Mesendoderm (in vitro differentiated cells): ENCODE measurements around the gene USP37.

Experiments
- DNase-seq: peaks from one replicate; pipeline ENCODE4 v3.0.0; 2013
- H2AK5ac ChIP-seq: 2 replicates; pipeline ENCODE4 v1.6.1; 2013; ENCODE audit warnings: low read length, inconsistent platforms
- H2BK120ac ChIP-seq: 2 replicates; pipeline ENCODE4 v1.6.1; 2013; ENCODE audit warnings: low read depth, mild to moderate bottlenecking, low read length, moderate library complexity, mixed read lengths
- H2BK15ac ChIP-seq: replicated peaks from 2 replicates; pipeline ENCODE4 v1.6.1; 2013; ENCODE audit warnings: low read depth, mild to moderate bottlenecking, moderate library complexity
- H2BK5ac ChIP-seq: 2 replicates; pipeline ENCODE4 v1.6.1; 2013; ENCODE audit warnings: low read length, inconsistent platforms
- H3K18ac ChIP-seq: 2 replicates; pipeline ENCODE4 v1.6.1; 2013; ENCODE audit warnings: mild to moderate bottlenecking, low read length, mixed read lengths
- H3K23ac ChIP-seq: one replicate; pipeline ENCODE4 v1.6.1; 2013; ENCODE audit warnings: low read length
- H3K27ac ChIP-seq: 2 replicates; pipeline ENCODE4 v1.5.1; 2013; ENCODE audit warnings: low read depth, mild to moderate bottlenecking, inconsistent platforms, low read length, moderate library complexity
- H3K27me3 ChIP-seq: 2 replicates; pipeline ENCODE4 v1.6.1; 2013; ENCODE audit warnings: low read length, control low read depth, mild to moderate bottlenecking, inconsistent platforms; ENCODE audit not compliant: insufficient read depth, poor library complexity
- H3K36me3 ChIP-seq: 2 replicates; pipeline ENCODE4 v1.6.1; 2013; ENCODE audit warnings: low read length, inconsistent platforms; ENCODE audit not compliant: control insufficient read depth, insufficient read depth
- H3K4ac ChIP-seq: one replicate; pipeline ENCODE4 v1.6.1; 2013; ENCODE audit warnings: low read depth, mild to moderate bottlenecking, low read length, moderate library complexity
- H3K4me1 ChIP-seq: 2 replicates; pipeline ENCODE4 v1.6.1; 2013; ENCODE audit warnings: low read depth, low read length, inconsistent platforms; ENCODE audit not compliant: control insufficient read depth
- H3K4me2 ChIP-seq: 2 replicates; pipeline ENCODE4 v1.6.1; 2013; ENCODE audit warnings: low read length
- H3K4me3 ChIP-seq: 2 replicates; pipeline ENCODE4 v1.5.1; 2013; ENCODE audit warnings: mild to moderate bottlenecking, low read length
- H3K56ac ChIP-seq: one replicate; pipeline ENCODE4 v1.6.1; 2013; ENCODE audit warnings: low read length
- H3K79me1 ChIP-seq: 2 replicates; pipeline ENCODE4 v1.6.1; 2013; ENCODE audit warnings: low read length, inconsistent platforms
- H3K79me2 ChIP-seq: 2 replicates; pipeline ENCODE4 v1.6.1; 2013; ENCODE audit warnings: mild to moderate bottlenecking, low read length; ENCODE audit not compliant: control insufficient read depth, insufficient read depth
- H3K9ac ChIP-seq: 2 replicates; pipeline ENCODE4 v1.6.1; 2013; ENCODE audit warnings: low read length, inconsistent platforms
- H4K5ac ChIP-seq: one replicate; pipeline ENCODE4 v1.6.1; 2013; ENCODE audit warnings: low read length
- H4K8ac ChIP-seq: one replicate; pipeline ENCODE4 v1.6.1; 2013; ENCODE audit warnings: low read depth, mild to moderate bottlenecking, control low read depth, low read length, moderate library complexity
- WGBS: extraction: QIAGEN DNeasy Blood & Tissue Kit; methylation state at CpG from one replicate; pipeline ENCODE4 v1.1.7; 2013; ENCODE audit warnings: low lambda C conversion rate, missing lambda C conversion rate; ENCODE audit not compliant: insufficient coverage; ENCODE audit errors: extremely low coverage; 5-methylcytosine and 5-hydroxymethylcytosine counted together

The USP37 gene

GRCh38 chr2:218406949-218407618, 161.1 kb downstream of the USP37 start:
- Histone ChIP-seq H3K4me1 (peaks cover 11% of the 10 kb centered on the region), H3K27me3 (no peaks in the 10 kb centered on the region), H4K8ac (no peak overlapping the region), H3K27ac (peak overlapping the region; percentile 54), H2AK5ac (peak overlapping the region; percentile 10), H3K4me3 (no peak overlapping the region), H2BK5ac (peak overlapping the region; percentile 64), H3K18ac (peak overlapping the region; percentile 44), H3K4ac (peak overlapping the region; percentile 60), H2BK120ac (no peak overlapping the region), H2BK15ac (no peak overlapping the region), H3K79me2 (no peaks in the 10 kb centered on the region), H3K23ac (peak overlapping the region; percentile 84), H4K5ac (peak overlapping the region; percentile 98), H3K36me3 (peaks cover 2% of the 10 kb centered on the region), H3K4me2 (peak overlapping the region; percentile 72), H3K79me1 (no peaks in the 10 kb centered on the region), H3K9ac (peak overlapping the region; percentile 75), H3K56ac (peak overlapping the region; percentile 89)
- no CpG with 5 or more reads among the region's 13 CpGs for WGBS
- no peak for DNase-seq

- H4K8ac ChIP-seq: no peak overlapping the region
- H2BK120ac ChIP-seq: no peak overlapping the region
- peaks cover 11% of the 10 kb centered on the region for H3K4me1 ChIP-seq
- no CpG with 5 or more reads among the region's 56 CpGs for WGBS
- H2AK5ac ChIP-seq: no peak overlapping the region
- H3K27me3 ChIP-seq: no peaks in the 10 kb centered on the region
- H3K4me2 ChIP-seq: peak overlapping the region; percentile 88
- DNase-seq: peak; percentile 98
- H3K18ac ChIP-seq: peak overlapping the region; percentile 44
- no peak overlapping the region for H2BK15ac ChIP-seq
- peak overlapping the region; percentile 74 for H3K27ac ChIP-seq
- H3K9ac ChIP-seq: peak overlapping the region; percentile 79
- no peak overlapping the region for H3K23ac ChIP-seq
- H3K79me1 ChIP-seq: no peaks in the 10 kb centered on the region
- H2BK5ac ChIP-seq: peak overlapping the region; percentile 70
- peak overlapping the region; percentile 91 for H3K56ac ChIP-seq
- H4K5ac ChIP-seq: peak overlapping the region; percentile 98
- H3K36me3 ChIP-seq: peaks cover 2% of the 10 kb centered on the region
- H3K4ac ChIP-seq: peak overlapping the region; percentile 60
- H3K79me2 ChIP-seq: no peaks in the 10 kb centered on the region
- H3K4me3 ChIP-seq: peak overlapping the region; percentile 19
Observed at GRCh38 chr2:218406209-218406948, 161.8 kb downstream of the USP37 start.

- Histone ChIP-seq H2BK5ac (peak overlapping the region; percentile 70), H4K5ac (no peak overlapping the region), H3K4me1 (peaks cover 13% of the 10 kb centered on the region), H3K79me2 (peaks cover 3% of the 10 kb centered on the region), H2BK120ac (no peak overlapping the region), H3K4ac (no peak overlapping the region), H2BK15ac (no peak overlapping the region), H3K4me3 (peak overlapping the region; percentile 19), H4K8ac (no peak overlapping the region), H3K4me2 (peak overlapping the region; percentile 88), H3K56ac (peak overlapping the region; percentile 91), H3K79me1 (peaks cover 5% of the 10 kb centered on the region), H3K27me3 (no peaks in the 10 kb centered on the region), H3K9ac (peak overlapping the region; percentile 79), H2AK5ac (no peak overlapping the region), H3K18ac (peak overlapping the region; percentile 1), H3K23ac (peak overlapping the region; percentile 83), H3K36me3 (peaks cover 2% of the 10 kb centered on the region), H3K27ac (peak overlapping the region; percentile 74)
- DNase-seq: peak; percentile 48
- no CpG with 5 or more reads among the region's 15 CpGs for WGBS
Observed at GRCh38 chr2:218405746-218406208, 162.4 kb downstream of the USP37 start.

- H3K18ac ChIP-seq: peak overlapping the region; percentile 2
- no peak for DNase-seq
- H3K4me2 ChIP-seq: peak overlapping the region; percentile 88
- peaks cover 5% of the 10 kb centered on the region for H3K79me2 ChIP-seq
- H2BK120ac ChIP-seq: no peak overlapping the region
- peak overlapping the region; percentile 62 for H2BK5ac ChIP-seq
- H3K23ac ChIP-seq: peak overlapping the region; percentile 83
- no peak overlapping the region for H2AK5ac ChIP-seq
- H3K9ac ChIP-seq: peak overlapping the region; percentile 79
- H3K79me1 ChIP-seq: peaks cover 5% of the 10 kb centered on the region
- no CpG with 5 or more reads among the region's 8 CpGs for WGBS
- H3K36me3 ChIP-seq: peaks cover 2% of the 10 kb centered on the region
- H3K27ac ChIP-seq: peak overlapping the region; percentile 74
- no peak overlapping the region for H3K4ac ChIP-seq
- H3K4me3 ChIP-seq: no peak overlapping the region
- no peak overlapping the region for H2BK15ac ChIP-seq
- H3K27me3 ChIP-seq: no peaks in the 10 kb centered on the region
- no peak overlapping the region for H4K8ac ChIP-seq
- H3K56ac ChIP-seq: peak overlapping the region; percentile 91
- no peak overlapping the region for H4K5ac ChIP-seq
- H3K4me1 ChIP-seq: peaks cover 13% of the 10 kb centered on the region
Observed at GRCh38 chr2:218405086-218405745, 162.9 kb downstream of the USP37 start.

GRCh38 chr2:218404351-218405085, 163.6 kb downstream of the USP37 start:
- Histone ChIP-seq H2AK5ac (no peak overlapping the region), H4K8ac (no peak overlapping the region), H3K4me2 (no peak overlapping the region), H3K79me2 (peaks cover 5% of the 10 kb centered on the region), H2BK5ac (no peak overlapping the region), H3K4me3 (no peak overlapping the region), H3K36me3 (peaks cover 2% of the 10 kb centered on the region), H2BK120ac (no peak overlapping the region), H3K56ac (peak overlapping the region; percentile 15), H3K23ac (no peak overlapping the region), H3K4ac (no peak overlapping the region), H3K79me1 (peaks cover 5% of the 10 kb centered on the region), H3K18ac (no peak overlapping the region), H3K27ac (no peak overlapping the region), H4K5ac (no peak overlapping the region), H3K27me3 (no peaks in the 10 kb centered on the region), H3K4me1 (peaks cover 13% of the 10 kb centered on the region), H3K9ac (peak overlapping the region; percentile 79), H2BK15ac (no peak overlapping the region)
- no peak for DNase-seq
- no CpG with 5 or more reads among the region's 16 CpGs for WGBS
